Prostate gland (tissue), 2 donors: Measurements from ENCODE around the gene ACVR1. TPM values are rescaled to one million over a fixed set of nuclear protein-coding genes. Genes with fewer than 3 reads are reported as not detected.

ENCODE experiments used
- DNase-seq: peaks from one replicate; pipeline ENCODE4 v3.0.0-alpha.2; 2019; ENCODE audit warnings: low spot score
- H3K27ac ChIP-seq, 2 donors: fragments of 200-600 bp; sonication (generic); 2 replicates each; pipeline ENCODE4 v1.5.1; 2017 to 2019
- H3K27me3 ChIP-seq: fragments of 200-600 bp; sonication (generic); replicated peaks from 2 replicates; pipeline ENCODE4 v1.5.1; 2019; ENCODE audit not compliant: insufficient read depth
- H3K36me3 ChIP-seq, 2 donors: fragments of 200-600 bp; sonication (generic); 1 replicate in 1 of 2; 2 replicates in 1 of 2; pipeline versions ENCODE4 v1.5.1 to v1.8.1; 2017 to 2019
- H3K4me1 ChIP-seq: fragments of 200-600 bp; sonication (generic); replicated peaks from 2 replicates; pipeline ENCODE4 v1.5.1; 2019
- H3K4me3 ChIP-seq, 2 donors: fragments of 200-600 bp; sonication (generic); 2 replicates each; pipeline ENCODE4 v1.5.1; 2017 to 2019
- H3K9me3 ChIP-seq: fragments of 200-600 bp; sonication (generic); 2 replicates; pipeline ENCODE4 v1.5.1; 2017
- POLR2A ChIP-seq: fragments of 450-650 bp; IDR thresholded peaks from one replicate; pipeline ENCODE4 v1.6.1; 2016; ENCODE audit warnings: antibody characterized with exemption, mild to moderate bottlenecking
- POLR2AphosphoS5 ChIP-seq: sonication (generic); formaldehyde crosslinking; IDR thresholded peaks from one replicate; pipeline ENCODE4 v1.6.1; 2017; ENCODE audit warnings: antibody characterized with exemption
- WGBS: methylation state at CpG from one replicate; pipeline ENCODE4 v1.1.5; 2018; 5-methylcytosine and 5-hydroxymethylcytosine counted together
- intact Hi-C: fragments of 100-400 bp; cut with DNase I; formaldehyde crosslinking; loops from one replicate; pipeline ENCODE4 v1.14.2; 2022
- total RNA-seq, 2 donors: library from RNA; depleted of rRNA; stranded (reverse); fragments of >200 nt; gene quantifications; one replicate each; pipeline ENCODE4 v1.1.0, GENCODE V29; 2016
- TF ChIP-seq, protein P1 (sequence below), 4 experiments: fragments of 200-600 bp in 2 of 4; fragments of 450-650 bp in 2 of 4; sonication (generic) in 2 of 4; IDR thresholded peaks; 1 replicate in 3 of 4; 2 replicates in 1 of 4; pipeline ENCODE4 v1.5.1; 2016 to 2019; ENCODE audit warnings: antibody characterized with exemption in 4 of 4, mild to moderate bottlenecking in 2 of 4, moderate library complexity in 2 of 4

The ACVR1 gene
- total RNA-seq, 2 donors from 2014 or later: 16.0 to 21.5 TPM

DNA sequence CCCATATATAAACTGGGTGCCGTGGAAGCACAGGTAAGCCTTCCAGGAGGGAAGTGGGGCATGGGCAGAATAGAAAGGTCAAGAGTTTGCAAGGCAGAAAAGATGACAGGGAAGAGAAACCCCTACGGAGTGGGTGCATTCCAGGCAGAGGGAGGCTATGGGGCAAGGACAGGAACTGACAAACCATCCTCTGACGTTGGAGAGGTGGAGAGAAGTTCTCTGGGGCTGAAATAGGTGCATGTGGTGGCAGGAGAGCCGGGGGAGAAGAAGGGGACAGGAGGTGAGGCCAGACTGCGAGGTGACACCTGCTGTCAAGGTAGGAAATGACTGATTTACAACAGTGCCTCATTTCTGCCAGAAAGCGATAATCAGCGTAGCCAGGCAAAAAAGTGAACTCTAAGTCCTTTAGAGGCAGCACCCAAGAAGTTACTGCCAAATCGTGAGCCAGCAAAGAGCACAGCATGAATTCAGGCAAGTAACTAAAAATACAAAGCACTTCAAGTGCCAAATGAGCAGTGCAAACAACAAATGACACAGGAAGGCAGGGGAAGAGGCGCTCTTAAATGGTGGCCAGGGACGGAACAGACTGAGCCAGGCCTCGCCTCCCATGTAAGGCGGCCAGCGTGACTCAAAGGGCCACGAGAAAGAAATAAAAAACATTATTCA is 134.2 kb downstream of the ACVR1 start:
- Histone ChIP-seq H3K27me3 (no peaks in the 10 kb centered on the region), H3K27ac (no peak overlapping the region), H3K9me3 (no peaks in the 10 kb centered on the region), H3K4me3 (no peak overlapping the region), H3K36me3 (no peaks in the 10 kb centered on the region), H3K4me1 (no peaks in the 10 kb centered on the region)
- 92% methylated on average over 14 of the region's 14 CpGs for WGBS
- TF ChIP-seq, protein P1, sequence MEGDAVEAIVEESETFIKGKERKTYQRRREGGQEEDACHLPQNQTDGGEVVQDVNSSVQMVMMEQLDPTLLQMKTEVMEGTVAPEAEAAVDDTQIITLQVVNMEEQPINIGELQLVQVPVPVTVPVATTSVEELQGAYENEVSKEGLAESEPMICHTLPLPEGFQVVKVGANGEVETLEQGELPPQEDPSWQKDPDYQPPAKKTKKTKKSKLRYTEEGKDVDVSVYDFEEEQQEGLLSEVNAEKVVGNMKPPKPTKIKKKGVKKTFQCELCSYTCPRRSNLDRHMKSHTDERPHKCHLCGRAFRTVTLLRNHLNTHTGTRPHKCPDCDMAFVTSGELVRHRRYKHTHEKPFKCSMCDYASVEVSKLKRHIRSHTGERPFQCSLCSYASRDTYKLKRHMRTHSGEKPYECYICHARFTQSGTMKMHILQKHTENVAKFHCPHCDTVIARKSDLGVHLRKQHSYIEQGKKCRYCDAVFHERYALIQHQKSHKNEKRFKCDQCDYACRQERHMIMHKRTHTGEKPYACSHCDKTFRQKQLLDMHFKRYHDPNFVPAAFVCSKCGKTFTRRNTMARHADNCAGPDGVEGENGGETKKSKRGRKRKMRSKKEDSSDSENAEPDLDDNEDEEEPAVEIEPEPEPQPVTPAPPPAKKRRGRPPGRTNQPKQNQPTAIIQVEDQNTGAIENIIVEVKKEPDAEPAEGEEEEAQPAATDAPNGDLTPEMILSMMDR (IDR thresholded peaks at IDR 0.05): no peak
- no peak for TF ChIP-seq POLR2AphosphoS5
- intact Hi-C loops: no loop called here
- no peak for DNase-seq

DNA sequence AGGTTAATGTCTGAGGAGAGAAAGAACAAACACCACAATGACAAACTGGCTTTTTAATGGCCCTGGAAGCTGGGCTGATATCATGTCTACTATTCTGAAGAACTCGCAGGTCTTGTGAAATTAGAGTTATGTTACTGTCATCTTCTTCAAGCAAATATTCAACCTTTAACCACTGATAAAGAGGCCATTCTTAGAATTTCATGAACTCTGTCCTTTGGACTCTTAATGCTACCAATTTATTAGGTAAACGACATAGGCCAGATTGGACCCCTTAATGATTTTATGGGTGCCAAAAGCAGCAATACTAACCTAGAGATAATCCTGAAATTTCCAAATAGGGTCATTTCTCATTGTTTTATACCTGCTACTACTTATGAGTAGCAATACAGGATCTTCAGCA is 138.5 kb downstream of the ACVR1 start:
- intact Hi-C loops: no loop called here
- H3K36me3 ChIP-seq: no peaks in the 10 kb centered on the region
- no peaks in the 10 kb centered on the region for H3K27me3 ChIP-seq
- DNase-seq: no peak
- no peaks in the 10 kb centered on the region for H3K9me3 ChIP-seq
- no peaks in the 10 kb centered on the region for H3K4me1 ChIP-seq
- no peak overlapping the region for H3K27ac ChIP-seq
- no peak overlapping the region for H3K4me3 ChIP-seq
- WGBS: 60% methylated on average over 2 of the region's 2 CpGs
- TF ChIP-seq POLR2AphosphoS5: no peak
- TF ChIP-seq, protein P1 (IDR thresholded peaks at IDR 0.05): no peak
- TF ChIP-seq POLR2A: no peak

DNA sequence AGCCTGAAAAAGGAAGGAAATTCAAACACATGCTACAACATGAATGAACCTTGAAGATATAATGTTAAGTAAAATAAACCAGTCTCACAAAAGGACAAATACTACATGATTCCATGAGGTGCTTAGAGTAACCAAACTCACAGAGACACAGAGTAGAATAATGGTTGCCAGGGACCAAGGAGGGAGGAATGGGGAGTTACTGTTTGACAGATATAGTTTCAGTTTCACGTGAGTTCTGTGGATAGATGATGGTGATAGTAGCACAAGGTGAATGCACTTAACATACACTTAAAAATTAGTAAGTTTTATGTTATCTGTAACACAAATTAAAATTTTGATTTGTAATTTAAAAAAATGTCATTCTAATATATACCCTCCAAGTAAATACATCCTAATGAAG is 140.6 kb downstream of the ACVR1 start:
- Histone ChIP-seq H3K36me3 (no peaks in the 10 kb centered on the region), H3K4me3 (no peak overlapping the region), H3K9me3 (no peaks in the 10 kb centered on the region), H3K27me3 (no peaks in the 10 kb centered on the region), H3K27ac (no peak overlapping the region), H3K4me1 (no peaks in the 10 kb centered on the region)
- intact Hi-C loops: no loop called here
- 71% methylated on average over 1 of the region's 1 CpG for WGBS
- TF ChIP-seq, protein P1 (IDR thresholded peaks at IDR 0.05): no peak
- TF ChIP-seq POLR2A (no peak), POLR2AphosphoS5 (no peak)
- no peak for DNase-seq

DNA sequence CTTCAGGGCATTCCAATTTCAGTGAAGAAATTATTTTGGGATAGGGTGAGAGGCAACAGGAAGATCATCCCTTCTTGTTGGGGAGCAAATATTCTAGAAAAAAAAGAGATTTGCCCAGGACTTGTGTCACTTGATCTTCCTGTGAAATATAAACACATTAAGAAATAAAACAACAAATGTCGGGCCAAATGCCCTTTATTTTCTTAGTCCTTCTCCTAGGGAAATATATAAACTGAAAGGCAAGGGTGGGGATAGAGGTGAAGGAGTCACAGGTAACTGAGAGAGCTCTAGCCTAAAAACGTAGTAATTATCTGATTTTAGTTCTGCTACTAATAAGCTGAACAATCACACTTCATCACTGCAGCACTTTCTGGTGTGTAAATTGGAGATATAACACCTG is 142.9 kb downstream of the ACVR1 start:
- H3K27ac ChIP-seq: no peak overlapping the region
- no peak for TF ChIP-seq POLR2AphosphoS5
- no peak for TF ChIP-seq POLR2A
- intact Hi-C loops: no loop called here
- WGBS: 79% methylated on average over 2 of the region's 2 CpGs
- no peak for DNase-seq
- no peaks in the 10 kb centered on the region for H3K36me3 ChIP-seq
- no peaks in the 10 kb centered on the region for H3K27me3 ChIP-seq
- H3K9me3 ChIP-seq: no peaks in the 10 kb centered on the region
- H3K4me3 ChIP-seq: no peak overlapping the region
- H3K4me1 ChIP-seq: no peaks in the 10 kb centered on the region

DNA sequence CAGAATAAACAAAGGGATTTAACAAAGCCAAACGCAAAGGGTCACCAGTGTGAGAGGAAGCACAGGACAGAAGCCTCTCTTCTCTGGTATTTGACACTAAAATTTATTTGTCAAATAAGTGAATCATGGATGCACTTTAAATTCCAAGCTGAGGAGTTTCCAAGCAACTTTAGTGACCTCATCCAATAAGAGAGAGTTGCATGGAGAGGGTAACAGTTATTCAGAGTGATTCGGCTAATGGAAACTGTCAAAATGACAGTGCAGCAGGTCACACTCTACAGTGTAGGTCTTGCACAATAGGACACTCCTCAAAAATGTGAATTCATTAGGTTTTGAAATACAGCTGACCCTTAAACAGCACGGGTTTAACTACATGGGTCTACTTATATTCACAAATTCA is 143.5 kb downstream of the ACVR1 start:
- no peaks in the 10 kb centered on the region for H3K36me3 ChIP-seq
- 82% methylated on average over 3 of the region's 3 CpGs for WGBS
- H3K4me1 ChIP-seq: no peaks in the 10 kb centered on the region
- no peak overlapping the region for H3K4me3 ChIP-seq
- DNase-seq: no peak
- no peaks in the 10 kb centered on the region for H3K27me3 ChIP-seq
- H3K9me3 ChIP-seq: no peaks in the 10 kb centered on the region
- H3K27ac ChIP-seq: no peak overlapping the region
- TF ChIP-seq POLR2A (no peak), POLR2AphosphoS5 (no peak)
- TF ChIP-seq, protein P1 (IDR thresholded peaks at IDR 0.05): no peak
- intact Hi-C loops: no loop called here
